ENCODE measurements around the gene MSI2.

GRCh38 chr17:57475796-57476195, 219.5 kb downstream of the MSI2 start:
- TF ChIP-seq CTCF (IDR thresholded peaks at IDR 0.05; ENCODE audit: low read depth, low read length, poor library complexity, severe bottlenecking) (no peak), EZH2phosphoT487 (IDR thresholded peaks at IDR 0.05; ENCODE audit: borderline replicate concordance, low read length) (no peak)

Data from DOHH2 (cell line).